GM21825 (cell line): ENCODE results near the gene PRKAR2B.
"Not testable (repeated sequence)": the region's sequence is repeated elsewhere in the genome, so short reads cannot be mapped to it uniquely, and the experiment has no call there.

Source experiments
- ATAC-seq: cut with Tn5 transposase; IDR thresholded peaks from one replicate; pipeline ENCODE4 v1.9.1; 2021; ENCODE audit warnings: mild to moderate bottlenecking, moderate library complexity; ENCODE audit not compliant: unreplicated experiment

PRKAR2B gene

DNA sequence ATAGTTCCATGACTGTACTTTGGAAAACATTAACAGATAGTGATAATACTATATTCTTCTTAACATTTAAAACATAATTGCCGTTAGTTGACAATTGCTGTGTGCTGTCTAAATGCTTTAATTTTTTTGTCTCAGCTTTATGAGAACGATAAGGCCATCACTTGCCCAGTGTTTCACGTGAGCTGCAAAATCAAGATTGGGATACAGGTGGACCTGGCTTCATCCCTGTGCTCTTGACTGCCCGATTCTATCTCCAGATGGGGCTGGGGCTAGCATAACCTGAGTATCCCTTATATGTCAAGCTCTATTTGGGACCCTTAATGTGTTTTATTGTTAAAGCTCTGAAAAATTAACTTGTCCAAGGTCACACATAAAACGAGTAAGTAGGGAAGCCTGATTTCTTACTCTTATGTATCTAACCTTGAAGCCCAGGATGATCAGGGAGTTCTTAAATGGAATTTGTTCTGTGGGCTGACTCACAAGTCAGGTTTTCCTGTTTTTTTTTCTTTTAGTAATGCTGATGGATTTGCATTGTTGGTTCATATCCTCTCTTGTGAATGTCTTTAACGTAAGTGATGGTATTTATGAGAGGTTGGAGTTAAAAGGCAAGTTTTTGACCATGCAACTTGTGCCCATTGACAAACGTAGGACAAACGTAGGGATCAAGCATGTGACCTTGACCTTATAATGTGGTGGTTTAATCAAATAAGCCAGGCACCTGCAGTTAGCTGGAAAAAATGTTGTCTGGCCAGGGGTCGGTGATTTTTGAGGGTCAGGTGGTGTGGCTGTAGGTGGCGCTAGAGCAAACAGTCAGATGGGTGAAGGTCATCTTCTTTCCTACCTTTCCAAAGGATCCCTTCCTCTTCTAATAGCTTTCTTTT, 3.6 kb downstream of the PRKAR2B start:
- no peak for ATAC-seq

DNA sequence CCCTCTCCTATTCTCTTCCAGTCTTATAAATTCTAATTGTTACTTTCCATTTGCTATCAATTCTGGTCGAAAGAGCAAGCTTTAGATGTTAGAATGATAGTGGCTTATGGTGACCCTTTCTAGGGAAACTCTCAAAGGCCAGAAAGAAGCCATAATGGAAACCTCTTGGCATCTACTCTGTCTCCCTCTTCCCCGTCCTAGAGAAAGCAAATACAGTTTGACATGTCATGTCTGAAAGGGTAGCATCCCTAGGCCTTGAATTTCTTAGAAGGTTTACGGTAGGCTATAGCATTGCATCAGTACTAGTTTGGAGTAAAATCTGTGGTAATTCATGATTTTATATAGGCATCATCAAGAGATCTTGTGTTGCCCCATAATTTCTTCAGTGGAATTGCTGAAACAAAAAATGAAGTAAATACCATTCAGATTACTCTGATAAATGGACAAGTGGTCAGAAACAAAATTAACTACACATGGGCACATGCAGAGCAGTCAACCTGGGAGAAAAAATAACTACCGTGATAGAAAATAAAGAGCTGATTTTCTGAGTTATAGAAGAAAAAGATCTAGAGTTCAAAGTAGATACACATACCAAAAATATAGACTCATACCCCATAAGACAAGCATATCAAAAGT, 4.4 kb downstream of the PRKAR2B start:
- ATAC-seq = no peak

DNA sequence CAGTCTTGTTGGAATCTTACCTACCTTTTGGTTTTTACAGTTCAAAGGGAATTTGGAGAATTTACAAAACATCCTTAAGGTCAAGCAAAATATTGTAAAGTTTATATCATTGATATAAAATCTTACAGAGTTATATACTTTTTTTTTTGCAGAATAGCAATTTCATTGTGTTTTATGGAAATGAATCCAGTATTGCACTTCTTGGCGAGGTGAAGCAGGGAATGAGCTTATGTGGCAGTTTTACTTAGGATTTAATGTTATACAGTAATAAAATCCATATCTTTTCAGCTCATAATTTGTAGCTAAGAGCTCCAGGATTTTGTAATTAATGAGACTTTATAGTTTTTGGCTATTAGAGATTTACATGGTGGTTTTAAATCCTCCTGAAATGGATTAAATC, 5.0 kb downstream of the PRKAR2B start:
- no peak for ATAC-seq

DNA sequence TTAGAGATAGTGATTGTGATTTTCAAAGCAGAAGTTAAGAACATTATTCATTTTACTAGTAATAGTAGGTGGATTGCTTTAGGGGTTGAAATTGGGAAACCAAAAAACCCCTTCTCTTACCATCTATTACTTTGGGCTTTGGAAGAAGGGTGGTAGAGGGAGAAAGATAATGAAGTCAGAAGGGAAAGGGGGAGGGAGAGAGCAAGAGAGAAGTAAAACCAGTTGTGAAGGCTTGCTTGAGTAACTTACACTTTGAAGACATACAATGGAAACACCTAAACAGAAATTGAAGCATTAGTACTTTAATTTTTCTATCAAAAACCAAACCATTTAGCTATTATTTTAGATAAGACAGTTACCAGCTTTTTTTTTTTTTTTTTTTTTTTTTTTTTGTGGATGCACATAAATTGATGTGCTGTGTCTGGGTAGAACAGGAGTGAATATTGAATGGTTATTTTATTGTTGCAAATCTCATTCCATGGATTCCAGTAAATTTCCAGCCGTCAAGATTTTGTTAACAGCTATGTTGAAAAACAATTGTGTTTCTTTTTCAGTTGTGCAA, 5.5 kb downstream of the PRKAR2B start:
- no peak for ATAC-seq

DNA sequence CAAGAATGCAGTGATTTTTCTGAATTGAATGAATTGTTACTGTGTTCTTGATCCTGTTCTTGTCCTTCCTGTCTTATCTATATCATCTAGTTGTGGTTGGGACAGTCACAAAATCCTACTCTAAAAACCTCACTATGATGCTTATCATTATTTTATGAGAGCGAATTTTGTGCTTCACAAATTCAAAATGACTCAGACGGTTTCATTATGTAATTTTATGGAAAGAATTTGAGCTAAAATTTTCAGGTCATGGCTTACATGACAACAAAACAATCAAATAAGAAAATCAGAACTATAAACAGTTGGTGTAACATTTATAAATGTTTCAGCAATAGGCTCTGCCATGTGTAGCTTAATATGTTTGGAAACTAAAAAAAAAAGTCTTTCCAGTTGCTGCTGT, 6.9 kb downstream of the PRKAR2B start:
- no peak for ATAC-seq

DNA sequence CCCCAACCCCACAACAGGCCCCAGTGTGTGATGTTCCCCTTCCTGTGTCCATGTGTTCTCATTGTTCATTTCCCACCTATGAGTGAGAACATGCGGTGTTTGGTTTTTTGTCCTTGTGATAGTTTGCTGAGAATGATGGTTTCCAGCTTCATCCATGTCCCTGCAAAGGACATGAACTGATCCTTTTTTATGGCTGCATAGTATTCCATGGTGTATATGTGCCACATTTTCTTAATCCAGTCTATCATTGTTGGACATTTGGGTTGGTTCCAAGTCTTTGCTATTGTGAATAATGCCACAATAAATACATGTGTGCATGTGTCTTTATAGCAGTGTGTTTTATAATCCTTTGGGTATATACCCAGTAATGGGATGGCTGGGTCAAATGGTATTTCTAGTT, 10.5 kb downstream of the PRKAR2B start:
- not testable (repeated sequence) for ATAC-seq

DNA sequence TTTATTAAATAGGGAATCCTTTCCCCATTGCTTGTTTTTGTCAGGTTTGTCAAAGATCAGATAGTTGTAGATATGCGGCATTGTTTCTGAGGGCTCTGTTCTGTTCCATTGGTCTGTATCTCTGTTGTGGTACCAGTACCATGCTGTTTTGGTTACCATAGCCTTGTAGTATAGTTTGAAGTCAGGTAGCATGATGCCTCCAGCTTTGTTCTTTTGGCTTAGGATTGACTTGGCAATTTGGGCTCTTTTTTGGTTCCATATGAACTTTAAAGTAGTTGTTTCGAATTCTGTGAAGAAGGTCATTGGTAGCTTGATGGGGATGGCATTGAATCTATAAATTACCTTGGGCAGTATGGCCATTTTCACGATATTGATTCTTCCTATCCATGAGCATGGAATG, 11.6 kb downstream of the PRKAR2B start:
- not testable (repeated sequence) for ATAC-seq

DNA sequence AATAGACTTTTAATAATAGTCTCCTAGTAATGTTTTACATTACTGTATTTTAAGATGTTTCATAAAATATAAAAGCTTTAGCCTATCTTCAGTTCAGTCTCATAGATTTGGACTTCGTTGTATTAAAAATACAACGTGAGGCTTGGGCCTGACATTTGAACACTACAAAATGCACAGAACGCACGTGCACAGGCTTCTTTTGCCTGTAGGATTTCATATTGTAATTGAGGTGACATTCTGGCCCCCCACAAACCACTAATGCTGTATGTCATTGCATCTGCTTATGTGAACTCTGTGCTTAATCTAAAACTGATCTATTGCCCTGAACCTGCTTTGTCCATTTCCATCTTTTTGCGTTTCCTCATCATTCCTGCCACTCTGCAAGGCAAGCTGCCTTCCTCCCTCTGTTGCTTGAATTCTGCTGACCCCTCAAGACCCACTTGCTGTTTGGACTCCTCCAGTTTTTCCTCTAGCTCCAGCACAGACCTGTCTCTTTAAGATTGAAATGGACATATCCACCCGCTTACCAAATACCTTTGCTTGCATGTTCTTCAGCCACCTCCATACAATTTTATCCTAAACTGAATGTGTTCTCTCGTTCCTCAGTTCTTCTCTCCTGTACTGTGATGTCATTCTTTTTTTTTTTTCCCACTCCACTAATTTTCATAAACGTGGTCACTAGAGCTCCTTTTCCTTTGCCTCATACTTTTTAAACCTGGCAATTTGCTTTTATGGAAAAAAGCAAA, 12.4 kb downstream of the PRKAR2B start:
- no peak for ATAC-seq

DNA sequence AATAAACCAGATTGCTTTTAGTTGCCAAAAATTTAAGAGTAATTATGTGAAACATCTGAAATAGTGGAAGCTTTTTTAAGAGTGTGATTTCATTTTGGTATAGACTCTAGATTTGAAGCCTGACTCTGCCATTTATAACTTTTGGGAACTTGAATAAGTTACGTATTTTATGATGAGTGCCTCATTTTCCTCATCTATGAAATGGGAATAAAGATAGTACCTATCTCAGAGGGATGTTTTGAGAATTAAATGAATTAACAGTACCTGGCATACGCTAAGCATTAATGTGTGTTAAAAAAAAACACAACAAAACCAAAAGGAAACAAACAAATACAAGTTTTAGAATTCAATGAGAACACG, 12.9 kb downstream of the PRKAR2B start:
- no peak for ATAC-seq

DNA sequence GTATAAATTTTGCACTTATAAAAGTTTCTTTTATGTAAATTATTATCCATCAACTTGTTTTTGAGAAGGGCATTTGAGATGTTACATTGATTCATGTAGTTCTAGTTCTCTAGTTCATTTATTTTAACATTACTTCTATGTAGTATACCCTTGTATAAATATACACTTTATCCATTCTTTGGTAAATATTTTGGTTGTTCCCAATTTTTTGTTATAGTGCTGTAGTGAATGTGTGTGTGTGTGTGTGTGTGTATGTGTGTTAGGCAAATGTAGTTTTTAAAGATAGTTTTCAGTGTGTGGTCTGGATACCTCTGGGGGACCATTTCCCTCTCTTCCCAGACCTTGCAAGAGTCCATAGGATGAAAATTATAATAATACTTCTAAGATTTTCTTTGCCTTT, 15.0 kb downstream of the PRKAR2B start:
- ATAC-seq = no peak

DNA sequence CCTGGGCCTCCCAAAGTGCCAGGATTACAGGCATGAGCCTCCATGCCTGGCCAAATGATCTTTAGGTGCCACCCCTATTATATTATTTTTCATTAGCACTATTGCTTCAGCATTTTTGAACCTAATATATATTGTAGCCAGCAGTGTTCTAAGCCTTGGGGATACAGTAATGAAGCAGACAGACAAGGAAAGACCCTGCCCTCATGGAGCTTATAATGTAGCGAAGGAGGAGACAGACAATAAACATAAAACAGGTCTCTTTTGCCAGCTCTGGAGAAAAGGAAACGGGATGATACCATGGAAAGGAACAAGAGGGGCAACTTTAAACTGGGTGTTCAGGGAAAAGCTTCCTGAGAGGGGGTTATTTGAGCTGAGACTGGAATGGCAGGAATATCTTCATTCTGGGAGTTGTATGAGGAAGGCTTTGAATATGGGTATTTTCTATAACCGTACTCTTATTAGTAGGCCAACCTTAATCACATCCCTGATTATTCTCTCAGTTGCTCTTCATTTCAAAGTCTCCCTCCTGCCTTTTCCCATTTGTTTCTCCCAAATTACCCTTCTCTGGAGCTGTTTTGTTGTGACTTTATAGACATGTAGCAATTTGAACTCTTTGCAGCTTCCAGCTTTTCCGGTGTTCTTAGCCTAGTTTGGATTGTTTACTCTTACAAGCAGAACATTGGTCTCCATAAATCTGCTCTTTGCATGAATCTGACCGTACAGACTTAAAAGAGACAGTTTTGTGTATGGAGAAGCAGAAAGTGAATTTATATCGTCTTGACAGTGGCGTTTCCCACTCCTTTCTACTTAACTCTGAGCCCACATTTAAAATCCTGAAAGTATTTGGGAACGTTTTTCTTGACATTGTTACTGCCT, 19.0 kb downstream of the PRKAR2B start:
- no peak for ATAC-seq

DNA sequence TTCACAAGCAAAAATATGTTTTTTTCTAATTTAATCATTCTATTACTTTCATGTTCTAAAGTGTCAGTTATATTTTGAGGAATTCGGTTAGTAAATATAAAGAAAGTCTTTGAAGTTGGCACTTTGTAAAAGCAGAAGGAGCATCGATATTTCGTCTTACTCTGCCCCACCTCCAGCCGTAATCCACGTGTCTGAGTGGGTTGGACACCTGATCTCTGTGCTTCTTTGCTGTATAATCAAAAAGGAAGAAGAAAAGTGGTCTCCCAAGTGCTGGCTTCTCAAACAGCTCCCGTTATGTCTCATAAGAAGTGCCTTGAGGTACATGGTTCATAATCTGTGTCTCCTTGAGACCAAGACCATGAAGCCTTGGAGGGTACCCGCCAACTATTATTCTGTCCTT, 19.8 kb downstream of the PRKAR2B start:
- no peak for ATAC-seq

DNA sequence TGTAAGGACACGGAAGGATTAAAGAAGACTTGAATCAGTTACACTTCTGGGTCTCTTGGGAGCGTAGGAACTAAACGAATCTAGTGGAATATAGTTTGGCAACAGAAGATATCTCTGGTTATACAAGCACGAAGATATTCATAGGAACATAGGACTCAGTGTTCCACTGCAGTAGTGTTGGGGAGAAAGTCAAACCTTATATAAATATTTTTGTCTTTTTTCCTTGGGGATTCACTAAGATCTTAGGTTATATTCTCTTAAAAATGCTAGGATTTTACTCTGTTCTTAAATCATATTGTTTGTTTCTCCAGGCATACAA, 21.4 kb downstream of the PRKAR2B start:
- ATAC-seq = no peak

DNA sequence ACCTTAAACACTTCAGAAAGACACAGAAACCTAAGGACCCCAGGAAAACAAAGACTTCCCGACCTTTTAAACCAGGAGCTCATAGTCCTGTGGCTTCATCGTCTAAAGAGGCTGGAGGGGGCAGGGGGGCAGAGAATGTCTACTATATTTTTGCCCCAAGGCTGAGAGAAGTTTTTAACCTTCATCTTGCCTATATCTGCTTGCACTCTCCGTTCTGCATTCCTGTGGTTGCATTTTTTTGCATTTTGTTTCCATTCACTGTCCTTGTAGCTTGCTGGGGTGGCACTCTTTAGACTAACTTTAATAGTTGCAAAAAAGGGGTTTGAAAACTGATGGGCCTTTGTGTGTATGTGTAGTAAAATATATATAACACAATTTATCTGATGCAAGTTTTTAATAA, 23.7 kb downstream of the PRKAR2B start:
- no peak for ATAC-seq

DNA sequence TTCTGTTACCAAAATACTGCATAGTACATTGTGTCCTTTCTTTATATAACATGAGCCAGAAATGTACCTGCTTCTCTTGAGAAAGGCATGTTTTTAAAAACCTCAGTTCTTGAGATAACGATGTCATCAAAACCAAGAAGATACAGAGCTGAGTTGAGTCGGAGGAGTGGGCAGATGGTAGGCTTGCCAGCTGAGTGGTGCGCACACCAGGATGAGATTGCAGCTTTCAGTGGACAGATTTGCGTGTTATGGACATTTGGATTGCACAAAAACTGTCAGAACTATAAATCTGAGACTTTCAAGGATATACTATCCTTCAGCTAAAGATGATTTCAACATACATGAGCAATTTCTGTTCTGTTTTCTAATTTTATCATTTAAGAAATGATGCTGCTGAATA, 25.0 kb downstream of the PRKAR2B start:
- no peak for ATAC-seq

DNA sequence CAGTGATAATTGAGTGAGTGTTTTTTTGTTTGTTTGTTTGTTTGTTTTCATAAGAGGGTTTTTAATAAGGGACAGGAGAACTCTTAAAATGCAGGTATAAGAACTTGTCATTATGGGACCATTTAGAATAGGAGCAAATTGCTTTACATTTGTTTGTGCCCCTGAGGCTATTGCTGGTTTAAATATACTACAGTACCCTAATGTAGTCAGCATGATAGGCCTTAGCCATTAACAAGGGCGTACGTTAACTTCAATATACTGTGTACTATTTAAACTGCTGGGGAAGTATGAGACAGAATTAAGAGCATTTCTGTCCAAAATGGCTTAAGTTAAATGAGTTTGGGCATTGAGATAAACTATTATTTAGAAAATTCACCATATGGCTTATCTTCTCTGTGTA, 26.2 kb downstream of the PRKAR2B start:
- ATAC-seq = no peak

DNA sequence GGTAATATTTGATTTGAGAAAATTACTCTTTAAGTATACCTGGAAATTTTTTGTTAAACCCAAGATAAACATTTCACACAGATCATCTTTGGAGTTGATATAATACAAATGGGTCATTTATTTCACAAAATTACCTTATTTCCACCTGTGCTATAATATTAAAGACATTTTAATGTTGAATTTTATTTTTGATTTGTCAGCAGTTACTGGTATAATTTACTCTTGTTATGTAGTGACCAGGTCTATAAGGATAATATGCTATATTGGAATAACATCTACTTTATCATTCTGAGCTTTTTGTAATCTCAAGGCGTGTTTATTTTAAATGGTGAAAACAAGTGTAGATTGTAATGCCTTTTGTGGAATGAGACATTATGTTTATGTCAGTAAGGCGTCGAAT, 26.6 kb downstream of the PRKAR2B start:
- no peak for ATAC-seq

DNA sequence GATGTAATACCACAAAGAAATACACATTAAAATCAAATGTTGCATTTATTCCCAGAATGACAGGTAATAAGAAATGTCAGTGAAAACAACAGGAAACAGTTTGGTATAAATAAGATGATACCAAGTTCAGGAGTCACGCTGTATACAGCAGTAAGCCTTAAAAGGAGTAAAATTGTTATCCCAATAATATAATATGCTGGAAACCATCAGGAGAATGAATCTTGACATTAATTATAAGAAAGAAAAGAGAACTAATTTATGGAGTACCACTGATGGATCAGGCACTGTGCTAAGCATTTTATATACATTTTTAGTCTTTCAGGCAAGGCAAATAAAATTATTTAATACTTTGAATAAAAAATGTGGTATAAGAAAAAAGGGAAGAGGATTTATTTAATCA, 27.6 kb downstream of the PRKAR2B start:
- no peak for ATAC-seq

DNA sequence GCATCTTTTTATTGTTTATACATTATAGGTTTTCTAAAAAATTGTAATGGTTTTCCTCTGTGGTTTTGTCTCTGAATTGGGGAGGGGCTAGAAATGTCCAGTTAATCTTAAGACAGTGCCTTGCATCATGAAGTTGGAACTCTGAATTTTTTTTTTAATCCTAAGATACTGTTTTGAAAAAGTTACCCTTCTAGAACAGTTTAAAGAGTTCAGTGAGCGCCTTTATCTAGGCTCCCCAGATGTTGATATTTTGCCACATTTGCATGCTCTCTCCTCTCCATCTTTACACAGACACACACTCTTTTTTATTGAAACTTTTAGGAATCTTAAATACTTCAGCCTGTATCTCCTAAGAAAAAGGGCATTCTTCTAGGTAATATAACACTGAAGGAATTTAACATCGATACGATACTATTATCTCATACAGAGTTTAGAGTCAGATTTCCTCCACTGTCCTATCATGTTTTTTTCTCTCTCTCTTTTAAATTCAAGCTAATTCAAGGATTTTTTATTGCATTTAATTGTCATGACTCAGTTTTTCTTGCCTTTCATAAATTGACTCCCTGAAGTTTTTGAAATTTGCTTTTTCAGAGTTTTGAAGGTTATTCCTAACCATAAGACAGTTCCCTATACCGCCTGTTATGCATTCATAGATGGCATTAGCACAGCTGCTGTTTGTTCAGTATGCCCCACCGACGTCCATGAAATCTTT, 31.5 kb downstream of the PRKAR2B start:
- no peak for ATAC-seq
